ENCODE measurements around the gene DLK1.

DLK1 gene

DNA sequence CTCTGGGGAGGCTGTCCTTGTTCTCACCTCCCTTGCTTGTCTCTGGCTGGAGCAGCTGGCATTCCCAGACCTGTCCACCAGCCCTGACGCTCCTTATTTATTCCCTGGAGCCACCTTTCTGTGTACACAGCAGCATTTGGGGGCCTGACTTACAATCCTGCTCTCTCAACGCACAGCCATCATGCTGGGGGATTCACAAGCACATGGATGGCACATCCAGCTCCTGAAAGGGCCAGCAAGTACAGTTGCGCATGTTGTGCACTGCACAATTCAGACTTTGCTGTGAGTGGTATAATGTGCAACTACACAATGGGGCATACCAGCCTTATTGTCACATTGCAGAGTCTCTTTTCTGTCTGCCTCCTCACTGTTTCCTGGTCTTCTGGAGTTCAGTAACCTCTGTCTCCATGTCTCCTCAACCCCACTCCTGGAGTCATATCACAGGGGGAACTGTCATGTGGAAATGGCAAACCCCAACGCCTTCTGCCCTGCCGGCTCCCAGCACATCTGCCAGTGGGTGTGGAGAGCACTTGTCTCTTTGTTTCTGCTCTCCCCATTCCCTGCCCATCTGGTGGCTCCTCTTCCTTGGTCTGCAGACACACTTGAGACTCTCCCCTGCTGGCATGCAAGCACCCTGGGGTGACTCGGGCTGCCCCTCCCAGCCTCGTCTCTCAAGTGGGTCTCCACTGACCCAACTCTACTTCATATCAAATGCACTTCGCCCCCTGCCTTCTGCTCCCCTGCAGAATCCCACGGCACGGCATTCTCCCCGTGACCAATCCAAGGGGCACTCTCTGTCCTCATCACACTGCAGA lies 58.0 kb downstream of the DLK1 start:
- H3K4me1 ChIP-seq (ENCODE audit: control extremely low read depth in 1 of 4, control insufficient read depth in 4 of 4, insufficient read depth in 4 of 4, low read length in 3 of 4), result peaks cover 0 to 15% (median 8%) of the 10 kb centered on the region in 4 experiments
- 94% methylated on average over 11 of the region's 11 CpGs for WGBS (ENCODE audit: insufficient coverage)
- CTCF ChIA-PET, result no interaction called here
- no peak overlapping the region for H3K4me3 ChIP-seq (ENCODE audit: control insufficient read depth in 1 of 7, extremely low read depth in 1 of 7, insufficient read depth in 4 of 7, low read depth in 2 of 7, low read length in 6 of 7)
- no peaks in the 10 kb centered on the region for H3K9me3 ChIP-seq (ENCODE audit: control extremely low read depth in 1 of 5, control insufficient read depth in 4 of 5, insufficient read depth in 2 of 5, low read depth in 1 of 5, low read length in 4 of 5)
- POLR2A ChIA-PET, result no interaction called here
- H3K27me3 ChIP-seq (replicated peaks in 2 of 5; ENCODE audit: control insufficient read depth in 4 of 5, insufficient read depth in 5 of 5, low read length in 4 of 5), result no peaks in the 10 kb centered on the region
- no peak overlapping the region for H3K27ac ChIP-seq (ENCODE audit: insufficient read depth in 1 of 2, low read depth in 1 of 2, low read length in 2 of 2, poor library complexity in 1 of 2, severe bottlenecking in 2 of 2)
- no peaks in the 10 kb centered on the region for H3K36me3 ChIP-seq (ENCODE audit: control insufficient read depth in 4 of 4, insufficient read depth in 4 of 4, low read length in 3 of 4)
- DNase-seq, result no peak

DNA sequence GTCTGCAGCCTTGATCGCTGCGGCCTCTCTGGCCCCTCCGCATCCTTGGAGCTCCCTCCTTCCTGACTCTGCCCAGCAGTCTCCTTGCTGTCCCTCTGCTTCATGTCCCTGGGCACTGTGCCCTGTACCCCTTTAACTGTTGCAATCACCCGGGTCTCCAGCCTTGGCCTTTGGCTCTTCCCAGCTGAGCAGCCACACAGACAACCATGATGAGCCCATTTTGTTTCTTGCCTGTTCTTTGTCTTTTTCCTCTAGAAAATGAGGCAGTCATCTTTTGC lies 58.6 kb downstream of the DLK1 start:
- ChIA-PET CTCF (no interaction called here), POLR2A (no interaction called here)
- Histone ChIP-seq H3K9me3 (ENCODE audit: control extremely low read depth in 1 of 5, control insufficient read depth in 4 of 5, insufficient read depth in 2 of 5, low read depth in 1 of 5, low read length in 4 of 5) (no peaks in the 10 kb centered on the region), H3K27ac (ENCODE audit: insufficient read depth in 1 of 2, low read depth in 1 of 2, low read length in 2 of 2, poor library complexity in 1 of 2, severe bottlenecking in 2 of 2) (no peak overlapping the region), H3K4me3 (ENCODE audit: control insufficient read depth in 1 of 7, extremely low read depth in 1 of 7, insufficient read depth in 4 of 7, low read depth in 2 of 7, low read length in 6 of 7) (no peak overlapping the region), H3K4me1 (ENCODE audit: control extremely low read depth in 1 of 4, control insufficient read depth in 4 of 4, insufficient read depth in 4 of 4, low read length in 3 of 4) (peaks cover 0 to 15% (median 8%) of the 10 kb centered on the region in 4 experiments), H3K36me3 (ENCODE audit: control insufficient read depth in 4 of 4, insufficient read depth in 4 of 4, low read length in 3 of 4) (no peaks in the 10 kb centered on the region), H3K27me3 (replicated peaks in 2 of 5; ENCODE audit: control insufficient read depth in 4 of 5, insufficient read depth in 5 of 5, low read length in 4 of 5) (no peaks in the 10 kb centered on the region)
- WGBS (ENCODE audit: insufficient coverage), result 97% methylated on average over 4 of the region's 4 CpGs
- no peak for DNase-seq

DNA sequence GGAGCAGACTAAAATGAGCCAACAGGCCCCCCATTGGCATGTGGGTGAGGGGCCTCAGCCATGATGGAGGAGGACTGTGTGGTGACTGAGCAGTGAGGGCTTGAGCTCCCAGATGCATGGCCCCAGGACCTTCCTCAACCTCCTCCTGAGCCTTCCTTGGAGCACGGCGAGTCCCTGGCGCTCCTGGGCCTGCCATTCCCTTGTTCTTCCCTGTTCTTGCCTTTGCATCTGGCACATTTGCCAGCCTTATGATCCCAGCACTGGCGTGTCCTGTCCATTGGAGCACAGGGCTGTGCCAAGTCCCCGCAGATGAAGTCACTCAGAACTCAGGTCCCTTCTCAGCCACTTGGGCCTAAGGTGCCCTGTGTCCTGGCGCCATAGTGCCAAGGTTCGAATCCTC lies 58.9 kb downstream of the DLK1 start:
- WGBS (ENCODE audit: insufficient coverage), result 100% methylated on average over 5 of the region's 7 CpGs
- DNase-seq, result no peak
- no peak overlapping the region for H3K4me3 ChIP-seq (ENCODE audit: control insufficient read depth in 1 of 7, extremely low read depth in 1 of 7, insufficient read depth in 4 of 7, low read depth in 2 of 7, low read length in 6 of 7)
- no peaks in the 10 kb centered on the region for H3K36me3 ChIP-seq (ENCODE audit: control insufficient read depth in 4 of 4, insufficient read depth in 4 of 4, low read length in 3 of 4)
- peaks cover 0 to 15% (median 8%) of the 10 kb centered on the region in 4 experiments for H3K4me1 ChIP-seq (ENCODE audit: control extremely low read depth in 1 of 4, control insufficient read depth in 4 of 4, insufficient read depth in 4 of 4, low read length in 3 of 4)
- POLR2A ChIA-PET, result no interaction called here
- no peaks in the 10 kb centered on the region for H3K27me3 ChIP-seq (replicated peaks in 2 of 5; ENCODE audit: control insufficient read depth in 4 of 5, insufficient read depth in 5 of 5, low read length in 4 of 5)
- CTCF ChIA-PET, result no interaction called here
- no peak overlapping the region for H3K27ac ChIP-seq (ENCODE audit: insufficient read depth in 1 of 2, low read depth in 1 of 2, low read length in 2 of 2, poor library complexity in 1 of 2, severe bottlenecking in 2 of 2)
- no peaks in the 10 kb centered on the region for H3K9me3 ChIP-seq (ENCODE audit: control extremely low read depth in 1 of 5, control insufficient read depth in 4 of 5, insufficient read depth in 2 of 5, low read depth in 1 of 5, low read length in 4 of 5)

DNA sequence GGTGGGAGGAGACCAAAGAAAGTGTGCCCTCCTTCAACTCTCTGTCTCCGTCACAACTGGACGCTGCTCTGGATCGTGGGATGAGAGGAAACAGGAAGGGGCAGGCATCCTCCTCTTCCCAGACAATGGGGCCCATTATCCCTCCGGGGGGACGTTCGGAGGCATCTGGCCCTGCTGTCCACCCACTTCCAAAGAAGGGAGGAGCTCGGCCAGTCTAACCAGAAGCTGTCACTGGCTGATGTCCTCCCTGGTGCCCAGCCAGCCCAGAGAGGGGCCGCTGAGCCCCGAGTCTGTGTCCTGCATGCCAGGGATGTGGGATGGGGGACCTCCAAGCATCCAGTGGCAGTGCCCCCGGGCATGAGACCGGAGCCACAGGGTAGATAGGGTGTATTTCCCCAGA lies 59.4 kb downstream of the DLK1 start:
- Histone ChIP-seq H3K4me1 (ENCODE audit: control extremely low read depth in 1 of 4, control insufficient read depth in 4 of 4, insufficient read depth in 4 of 4, low read length in 3 of 4) (peaks cover 0 to 15% (median 8%) of the 10 kb centered on the region in 4 experiments), H3K27ac (ENCODE audit: insufficient read depth in 1 of 2, low read depth in 1 of 2, low read length in 2 of 2, poor library complexity in 1 of 2, severe bottlenecking in 2 of 2) (no peak overlapping the region), H3K27me3 (replicated peaks in 2 of 5; ENCODE audit: control insufficient read depth in 4 of 5, insufficient read depth in 5 of 5, low read length in 4 of 5) (no peaks in the 10 kb centered on the region), H3K4me3 (ENCODE audit: control insufficient read depth in 1 of 7, extremely low read depth in 1 of 7, insufficient read depth in 4 of 7, low read depth in 2 of 7, low read length in 6 of 7) (no peak overlapping the region), H3K9me3 (ENCODE audit: control extremely low read depth in 1 of 5, control insufficient read depth in 4 of 5, insufficient read depth in 2 of 5, low read depth in 1 of 5, low read length in 4 of 5) (no peaks in the 10 kb centered on the region), H3K36me3 (ENCODE audit: control insufficient read depth in 4 of 4, insufficient read depth in 4 of 4, low read length in 3 of 4) (no peaks in the 10 kb centered on the region)
- POLR2A ChIA-PET, result no interaction called here
- WGBS (ENCODE audit: insufficient coverage), result 94% methylated on average over 5 of the region's 11 CpGs
- no peak for DNase-seq
- CTCF ChIA-PET, result no interaction called here

DNA sequence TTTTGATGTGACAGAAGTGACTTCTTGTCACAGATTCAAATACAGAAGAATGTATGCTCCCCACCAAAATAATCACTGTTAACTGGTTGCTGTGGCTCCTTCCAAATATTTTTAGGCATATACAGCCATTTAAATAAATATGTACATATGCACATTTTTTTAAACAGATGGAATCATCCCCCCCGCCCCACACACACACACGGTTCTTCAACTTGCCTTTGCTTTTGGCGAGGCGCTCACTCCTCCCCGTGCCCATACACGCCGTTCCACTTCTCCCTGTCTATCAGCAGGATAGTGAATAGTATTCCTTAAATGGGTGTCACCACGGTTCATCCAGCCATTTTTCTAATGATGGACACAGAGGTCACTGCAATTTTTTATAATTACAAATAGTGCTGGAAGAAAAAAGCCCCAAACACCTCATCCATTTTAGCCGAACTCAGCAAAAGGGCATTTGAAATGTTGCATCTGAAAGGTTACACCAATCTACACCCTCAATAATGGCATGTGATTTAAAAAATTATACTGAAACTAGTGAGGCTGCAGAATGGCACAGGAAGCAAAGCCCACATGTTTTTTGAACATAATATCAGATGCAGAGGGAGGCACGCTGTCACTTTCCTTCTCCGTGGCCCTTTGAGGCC lies 60.0 kb downstream of the DLK1 start:
- no peaks in the 10 kb centered on the region for H3K9me3 ChIP-seq (ENCODE audit: control extremely low read depth in 1 of 5, control insufficient read depth in 4 of 5, insufficient read depth in 2 of 5, low read depth in 1 of 5, low read length in 4 of 5)
- no peak overlapping the region for H3K27ac ChIP-seq (ENCODE audit: insufficient read depth in 1 of 2, low read depth in 1 of 2, low read length in 2 of 2, poor library complexity in 1 of 2, severe bottlenecking in 2 of 2)
- CTCF ChIA-PET, result no interaction called here
- POLR2A ChIA-PET, result no interaction called here
- no peak overlapping the region for H3K4me3 ChIP-seq (ENCODE audit: control insufficient read depth in 1 of 7, extremely low read depth in 1 of 7, insufficient read depth in 4 of 7, low read depth in 2 of 7, low read length in 6 of 7)
- DNase-seq, result no peak
- WGBS (ENCODE audit: insufficient coverage), result 55% methylated on average over 3 of the region's 11 CpGs
- peaks cover 0 to 15% (median 8%) of the 10 kb centered on the region in 4 experiments for H3K4me1 ChIP-seq (ENCODE audit: control extremely low read depth in 1 of 4, control insufficient read depth in 4 of 4, insufficient read depth in 4 of 4, low read length in 3 of 4)
- H3K27me3 ChIP-seq (replicated peaks in 2 of 5; ENCODE audit: control insufficient read depth in 4 of 5, insufficient read depth in 5 of 5, low read length in 4 of 5), result no peaks in the 10 kb centered on the region
- H3K36me3 ChIP-seq (ENCODE audit: control insufficient read depth in 4 of 4, insufficient read depth in 4 of 4, low read length in 3 of 4), result no peaks in the 10 kb centered on the region

DNA sequence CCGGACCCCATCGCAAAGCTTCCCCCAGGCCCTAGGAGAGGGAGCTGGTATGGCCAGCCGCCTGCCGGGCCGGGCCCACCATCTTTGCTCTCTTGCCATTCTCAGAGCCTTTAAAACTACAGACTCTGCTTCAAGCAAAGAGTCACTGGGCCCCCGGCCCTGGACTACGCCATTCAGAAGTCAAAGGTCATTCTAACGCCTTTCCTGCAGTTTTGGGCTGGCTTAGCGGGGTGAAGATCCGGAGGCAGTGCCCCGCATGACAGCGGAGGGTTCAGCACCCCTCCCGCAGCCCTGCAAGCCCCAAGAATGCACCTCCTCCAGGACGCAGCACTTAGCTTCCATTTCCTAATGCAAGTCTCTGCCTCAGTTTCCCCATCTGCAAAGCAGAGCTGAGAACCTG lies 61.0 kb downstream of the DLK1 start:
- POLR2A ChIA-PET, result no interaction called here
- 96% methylated on average over 13 of the region's 14 CpGs for WGBS (ENCODE audit: insufficient coverage)
- no peak overlapping the region for H3K27ac ChIP-seq (ENCODE audit: insufficient read depth in 1 of 2, low read depth in 1 of 2, low read length in 2 of 2, poor library complexity in 1 of 2, severe bottlenecking in 2 of 2)
- no peaks in the 10 kb centered on the region for H3K36me3 ChIP-seq (ENCODE audit: control insufficient read depth in 4 of 4, insufficient read depth in 4 of 4, low read length in 3 of 4)
- CTCF ChIA-PET, result no interaction called here
- no peaks in the 10 kb centered on the region for H3K27me3 ChIP-seq (replicated peaks in 2 of 5; ENCODE audit: control insufficient read depth in 4 of 5, insufficient read depth in 5 of 5, low read length in 4 of 5)
- no peak for DNase-seq
- no peaks in the 10 kb centered on the region for H3K9me3 ChIP-seq (ENCODE audit: control extremely low read depth in 1 of 5, control insufficient read depth in 4 of 5, insufficient read depth in 2 of 5, low read depth in 1 of 5, low read length in 4 of 5)
- H3K4me3 ChIP-seq (ENCODE audit: control insufficient read depth in 1 of 7, extremely low read depth in 1 of 7, insufficient read depth in 4 of 7, low read depth in 2 of 7, low read length in 6 of 7), result no peak overlapping the region
- H3K4me1 ChIP-seq (ENCODE audit: control extremely low read depth in 1 of 4, control insufficient read depth in 4 of 4, insufficient read depth in 4 of 4, low read length in 3 of 4), result peaks cover 0 to 15% (median 8%) of the 10 kb centered on the region in 4 experiments
